Measurements from ENCODE around the gene CDS2.

GRCh38 chr20:5136096-5136495 is 9.3 kb downstream of the CDS2 start:
- TF ChIP-seq BRCA1 (IDR thresholded peaks at IDR 0.05; ENCODE audit: low read depth, low read length) = no peak
- TF ChIP-seq POLR2A (IDR thresholded peaks at IDR 0.05; ENCODE audit: low read depth, low read length) = no peak
- TF ChIP-seq CTCF (IDR thresholded peaks at IDR 0.05 in 2 of 3, conservative IDR thresholded peaks at IDR 0.05 in 1 of 3; ENCODE audit: control insufficient read depth in 2 of 3, extremely low read depth in 1 of 3, insufficient read depth in 1 of 3, low read depth in 3 of 3, low read length in 3 of 3) = no peak
- TF ChIP-seq MYC (IDR thresholded peaks at IDR 0.05; ENCODE audit: insufficient read depth, insufficient read length, insufficient replicate concordance, low read length, severe bottlenecking) = no peak
- no peak for TF ChIP-seq HDAC2 (IDR thresholded peaks at IDR 0.05)
- TF ChIP-seq, protein P1, sequence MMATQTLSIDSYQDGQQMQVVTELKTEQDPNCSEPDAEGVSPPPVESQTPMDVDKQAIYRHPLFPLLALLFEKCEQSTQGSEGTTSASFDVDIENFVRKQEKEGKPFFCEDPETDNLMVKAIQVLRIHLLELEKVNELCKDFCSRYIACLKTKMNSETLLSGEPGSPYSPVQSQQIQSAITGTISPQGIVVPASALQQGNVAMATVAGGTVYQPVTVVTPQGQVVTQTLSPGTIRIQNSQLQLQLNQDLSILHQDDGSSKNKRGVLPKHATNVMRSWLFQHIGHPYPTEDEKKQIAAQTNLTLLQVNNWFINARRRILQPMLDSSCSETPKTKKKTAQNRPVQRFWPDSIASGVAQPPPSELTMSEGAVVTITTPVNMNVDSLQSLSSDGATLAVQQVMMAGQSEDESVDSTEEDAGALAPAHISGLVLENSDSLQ (IDR thresholded peaks at IDR 0.05) = no peak
- TF ChIP-seq MXI1 (IDR thresholded peaks at IDR 0.05; ENCODE audit: low read depth, low read length) = no peak
- TF ChIP-seq, protein P2, sequence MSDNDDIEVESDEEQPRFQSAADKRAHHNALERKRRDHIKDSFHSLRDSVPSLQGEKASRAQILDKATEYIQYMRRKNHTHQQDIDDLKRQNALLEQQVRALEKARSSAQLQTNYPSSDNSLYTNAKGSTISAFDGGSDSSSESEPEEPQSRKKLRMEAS (IDR thresholded peaks at IDR 0.05; ENCODE audit: low read depth, low read length) = no peak
- TF ChIP-seq SMC3 (IDR thresholded peaks at IDR 0.05; ENCODE audit: borderline replicate concordance, low read length) = no peak
- no peak for TF ChIP-seq HDAC6 (IDR thresholded peaks at IDR 0.05; ENCODE audit: unreplicated experiment)
- TF ChIP-seq, protein P3, sequence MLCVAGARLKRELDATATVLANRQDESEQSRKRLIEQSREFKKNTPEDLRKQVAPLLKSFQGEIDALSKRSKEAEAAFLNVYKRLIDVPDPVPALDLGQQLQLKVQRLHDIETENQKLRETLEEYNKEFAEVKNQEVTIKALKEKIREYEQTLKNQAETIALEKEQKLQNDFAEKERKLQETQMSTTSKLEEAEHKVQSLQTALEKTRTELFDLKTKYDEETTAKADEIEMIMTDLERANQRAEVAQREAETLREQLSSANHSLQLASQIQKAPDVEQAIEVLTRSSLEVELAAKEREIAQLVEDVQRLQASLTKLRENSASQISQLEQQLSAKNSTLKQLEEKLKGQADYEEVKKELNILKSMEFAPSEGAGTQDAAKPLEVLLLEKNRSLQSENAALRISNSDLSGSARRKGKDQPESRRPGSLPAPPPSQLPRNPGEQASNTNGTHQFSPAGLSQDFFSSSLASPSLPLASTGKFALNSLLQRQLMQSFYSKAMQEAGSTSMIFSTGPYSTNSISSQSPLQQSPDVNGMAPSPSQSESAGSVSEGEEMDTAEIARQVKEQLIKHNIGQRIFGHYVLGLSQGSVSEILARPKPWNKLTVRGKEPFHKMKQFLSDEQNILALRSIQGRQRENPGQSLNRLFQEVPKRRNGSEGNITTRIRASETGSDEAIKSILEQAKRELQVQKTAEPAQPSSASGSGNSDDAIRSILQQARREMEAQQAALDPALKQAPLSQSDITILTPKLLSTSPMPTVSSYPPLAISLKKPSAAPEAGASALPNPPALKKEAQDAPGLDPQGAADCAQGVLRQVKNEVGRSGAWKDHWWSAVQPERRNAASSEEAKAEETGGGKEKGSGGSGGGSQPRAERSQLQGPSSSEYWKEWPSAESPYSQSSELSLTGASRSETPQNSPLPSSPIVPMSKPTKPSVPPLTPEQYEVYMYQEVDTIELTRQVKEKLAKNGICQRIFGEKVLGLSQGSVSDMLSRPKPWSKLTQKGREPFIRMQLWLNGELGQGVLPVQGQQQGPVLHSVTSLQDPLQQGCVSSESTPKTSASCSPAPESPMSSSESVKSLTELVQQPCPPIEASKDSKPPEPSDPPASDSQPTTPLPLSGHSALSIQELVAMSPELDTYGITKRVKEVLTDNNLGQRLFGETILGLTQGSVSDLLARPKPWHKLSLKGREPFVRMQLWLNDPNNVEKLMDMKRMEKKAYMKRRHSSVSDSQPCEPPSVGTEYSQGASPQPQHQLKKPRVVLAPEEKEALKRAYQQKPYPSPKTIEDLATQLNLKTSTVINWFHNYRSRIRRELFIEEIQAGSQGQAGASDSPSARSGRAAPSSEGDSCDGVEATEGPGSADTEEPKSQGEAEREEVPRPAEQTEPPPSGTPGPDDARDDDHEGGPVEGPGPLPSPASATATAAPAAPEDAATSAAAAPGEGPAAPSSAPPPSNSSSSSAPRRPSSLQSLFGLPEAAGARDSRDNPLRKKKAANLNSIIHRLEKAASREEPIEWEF (IDR thresholded peaks at IDR 0.05; ENCODE audit: insufficient replicate concordance, low read depth, low read length) = no peak
- TF ChIP-seq CBX5 (IDR thresholded peaks at IDR 0.05; ENCODE audit: low read depth) = no peak

All from GM12878 (cell line).